Thyroid gland (tissue), 4 donors: Measurements from ENCODE around the gene OSBPL3.

Experiments
- POLR2A ChIP-seq, 2 donors: fragments of 450-650 bp; IDR thresholded peaks; one replicate each; pipeline ENCODE4 v1.6.1; 2017; ENCODE audit warnings: antibody characterized with exemption in 2 of 2, mild to moderate bottlenecking in 2 of 2, moderate library complexity in 1 of 2
- TF ChIP-seq, protein P1 (sequence below), 6 experiments: fragments of 200-600 bp in 3 of 6; fragments of 450-650 bp in 3 of 6; sonication (generic) in 3 of 6; IDR thresholded peaks; one replicate each; pipeline ENCODE4 v1.5.1; 2016 to 2019; ENCODE audit warnings: antibody characterized with exemption in 6 of 6, mild to moderate bottlenecking in 2 of 6, inconsistent platforms in 1 of 6, moderate library complexity in 1 of 6

GRCh38 chr7:24933298-24933697, 46.7 kb downstream of the OSBPL3 start:
- no peak for TF ChIP-seq POLR2A (IDR thresholded peaks at IDR 0.05)
- TF ChIP-seq, protein P1, sequence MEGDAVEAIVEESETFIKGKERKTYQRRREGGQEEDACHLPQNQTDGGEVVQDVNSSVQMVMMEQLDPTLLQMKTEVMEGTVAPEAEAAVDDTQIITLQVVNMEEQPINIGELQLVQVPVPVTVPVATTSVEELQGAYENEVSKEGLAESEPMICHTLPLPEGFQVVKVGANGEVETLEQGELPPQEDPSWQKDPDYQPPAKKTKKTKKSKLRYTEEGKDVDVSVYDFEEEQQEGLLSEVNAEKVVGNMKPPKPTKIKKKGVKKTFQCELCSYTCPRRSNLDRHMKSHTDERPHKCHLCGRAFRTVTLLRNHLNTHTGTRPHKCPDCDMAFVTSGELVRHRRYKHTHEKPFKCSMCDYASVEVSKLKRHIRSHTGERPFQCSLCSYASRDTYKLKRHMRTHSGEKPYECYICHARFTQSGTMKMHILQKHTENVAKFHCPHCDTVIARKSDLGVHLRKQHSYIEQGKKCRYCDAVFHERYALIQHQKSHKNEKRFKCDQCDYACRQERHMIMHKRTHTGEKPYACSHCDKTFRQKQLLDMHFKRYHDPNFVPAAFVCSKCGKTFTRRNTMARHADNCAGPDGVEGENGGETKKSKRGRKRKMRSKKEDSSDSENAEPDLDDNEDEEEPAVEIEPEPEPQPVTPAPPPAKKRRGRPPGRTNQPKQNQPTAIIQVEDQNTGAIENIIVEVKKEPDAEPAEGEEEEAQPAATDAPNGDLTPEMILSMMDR (IDR thresholded peaks at IDR 0.05): no peak
